ENCODE data around the gene RIPOR3.
"Not testable (repeated sequence)": the region's sequence is repeated elsewhere in the genome, so short reads cannot be mapped to it uniquely, and the experiment has no call there.

Gene RIPOR3

GRCh38 chr20:50621068-50621665 lies 70.2 kb downstream of the RIPOR3 start:
- Histone ChIP-seq H3K4me1 (peaks cover 8 to 35% (median 23%) of the 10 kb centered on the region in 10 experiments; a peak in 19 of 20 replicates), H4K20me1 (no peaks in the 10 kb centered on the region; a peak in 1 of 22 replicates), H3K4me2 (no peak overlapping the region), H3K27me3 (no peaks in the 10 kb centered on the region), H3K36me3 (peaks cover 0 to 5% (median 0%) of the 10 kb centered on the region in 11 experiments; a peak in 1 of 22 replicates), H3K9me3 (replicated peaks in 1 of 11) (peaks cover 10 to 16% (median 12%) of the 10 kb centered on the region in 11 experiments), H3K4me3 (no peak overlapping the region), H3K9ac (no peak overlapping the region), H3K27ac (no peak overlapping the region)
- TF ChIP-seq Cebpa-rat (IDR thresholded peaks at IDR 0.05), result no peak

GRCh38 chr20:50620459-50620858 lies 70.9 kb downstream of the RIPOR3 start:
- H3K4me1 ChIP-seq, result peaks cover 8 to 28% (median 16%) of the 10 kb centered on the region in 10 experiments; a peak in 19 of 20 replicates
- H3K9me3 ChIP-seq (replicated peaks in 1 of 11), result peaks cover 10 to 16% (median 12%) of the 10 kb centered on the region in 11 experiments
- H3K27ac ChIP-seq, H4K20me1 ChIP-seq, H3K9ac ChIP-seq, H3K4me2 ChIP-seq, H3K27me3 ChIP-seq, H3K4me3 ChIP-seq, H3K36me3 ChIP-seq: not testable (repeated sequence)

GRCh38 chr20:50618537-50618936 lies 72.8 kb downstream of the RIPOR3 start:
- peaks cover 10 to 16% (median 12%) of the 10 kb centered on the region in 11 experiments for H3K9me3 ChIP-seq (replicated peaks in 1 of 11)
- H4K20me1 ChIP-seq, result no peaks in the 10 kb centered on the region
- H3K36me3 ChIP-seq, result peaks cover 0 to 5% (median 0%) of the 10 kb centered on the region in 11 experiments; a peak in 1 of 22 replicates
- no peak for TF ChIP-seq Cebpa-rat (IDR thresholded peaks at IDR 0.05)
- H3K4me1 ChIP-seq, result peaks cover 0 to 14% (median 5%) of the 10 kb centered on the region in 10 experiments; a peak in 9 of 20 replicates
- no peaks in the 10 kb centered on the region for H3K27me3 ChIP-seq
- H3K4me3 ChIP-seq, result no peak overlapping the region
- H3K4me2 ChIP-seq, result no peak overlapping the region
- H3K27ac ChIP-seq, result no peak overlapping the region
- H3K9ac ChIP-seq, result no peak overlapping the region

- TF ChIP-seq Cebpa-rat (IDR thresholded peaks at IDR 0.05), result no peak
Measured at GRCh38 chr20:50617022-50617421, 74.3 kb downstream of the RIPOR3 start.

GRCh38 chr20:50615407-50615806 lies 75.9 kb downstream of the RIPOR3 start:
- peaks cover 0 to 4% (median 0%) of the 10 kb centered on the region in 11 experiments; a peak in 4 of 22 replicates for H3K9me3 ChIP-seq (replicated peaks in 1 of 11)
- H3K27ac ChIP-seq, result no peak overlapping the region
- H4K20me1 ChIP-seq, result no peaks in the 10 kb centered on the region
- H3K36me3 ChIP-seq, result no peaks in the 10 kb centered on the region
- no peak overlapping the region for H3K4me2 ChIP-seq
- no peak for TF ChIP-seq Cebpa-rat (IDR thresholded peaks at IDR 0.05)
- no peak overlapping the region for H3K9ac ChIP-seq
- H3K4me1 ChIP-seq, result peaks cover 0 to 14% (median 3%) of the 10 kb centered on the region in 10 experiments; a peak in 9 of 20 replicates
- no peak overlapping the region for H3K4me3 ChIP-seq
- no peaks in the 10 kb centered on the region for H3K27me3 ChIP-seq

More at GRCh38 chr20:50617022-50617421, 74.3 kb downstream of the RIPOR3 start:
- no peak overlapping the region for H3K4me2 ChIP-seq
- H3K27me3 ChIP-seq, result no peaks in the 10 kb centered on the region
- no peaks in the 10 kb centered on the region for H4K20me1 ChIP-seq
- H3K9ac ChIP-seq, result no peak overlapping the region
- peaks cover 10 to 16% (median 12%) of the 10 kb centered on the region in 11 experiments for H3K9me3 ChIP-seq (replicated peaks in 1 of 11)
- peaks cover 0 to 5% (median 0%) of the 10 kb centered on the region in 11 experiments; a peak in 1 of 22 replicates for H3K36me3 ChIP-seq
- H3K27ac ChIP-seq, result no peak overlapping the region
- no peak overlapping the region for H3K4me3 ChIP-seq
- H3K4me1 ChIP-seq, result peaks cover 0 to 14% (median 3%) of the 10 kb centered on the region in 10 experiments; a peak in 8 of 20 replicates

GRCh38 chr20:50613438-50614169 lies 77.7 kb downstream of the RIPOR3 start:
- no peak for TF ChIP-seq Cebpa-rat (IDR thresholded peaks at IDR 0.05)
- no peaks in the 10 kb centered on the region for H3K36me3 ChIP-seq

GRCh38 chr20:50611128-50611810 lies 80.1 kb downstream of the RIPOR3 start:
- Histone ChIP-seq H3K4me1 (peaks cover 0 to 3% (median under 1%) of the 10 kb centered on the region in 10 experiments; a peak in 8 of 20 replicates), H3K4me2 (no peak overlapping the region), H3K4me3 (no peak overlapping the region), H3K9me3 (replicated peaks in 1 of 11) (no peaks in the 10 kb centered on the region), H4K20me1 (no peaks in the 10 kb centered on the region), H3K27me3 (no peaks in the 10 kb centered on the region), H3K9ac (no peak overlapping the region), H3K27ac (no peak overlapping the region), H3K36me3 (no peaks in the 10 kb centered on the region)
- no peak for TF ChIP-seq Cebpa-rat (IDR thresholded peaks at IDR 0.05)

More at GRCh38 chr20:50613438-50614169, 77.7 kb downstream of the RIPOR3 start:
- no peaks in the 10 kb centered on the region for H3K9me3 ChIP-seq (replicated peaks in 1 of 11)
- H3K4me3 ChIP-seq, result no peak overlapping the region
- no peaks in the 10 kb centered on the region for H4K20me1 ChIP-seq
- no peak overlapping the region for H3K27ac ChIP-seq
- H3K4me2 ChIP-seq, result no peak overlapping the region
- H3K27me3 ChIP-seq, result no peaks in the 10 kb centered on the region
- no peak overlapping the region for H3K9ac ChIP-seq
- H3K4me1 ChIP-seq, result peaks cover 0 to 14% (median 3%) of the 10 kb centered on the region in 10 experiments; a peak in 9 of 20 replicates

GRCh38 chr20:50610212-50610718 lies 81.1 kb downstream of the RIPOR3 start:
- TF ChIP-seq Cebpa-rat (IDR thresholded peaks at IDR 0.05), result no peak
- Histone ChIP-seq H3K27ac (no peak overlapping the region), H3K27me3 (no peaks in the 10 kb centered on the region), H3K4me2 (no peak overlapping the region), H3K4me1 (peaks cover 0 to 13% (median 4%) of the 10 kb centered on the region in 10 experiments; a peak in 11 of 20 replicates), H3K36me3 (no peaks in the 10 kb centered on the region), H3K9ac (no peak overlapping the region), H4K20me1 (no peaks in the 10 kb centered on the region), H3K4me3 (no peak overlapping the region), H3K9me3 (replicated peaks in 1 of 11) (no peaks in the 10 kb centered on the region)
